ENCODE results near the gene PHLPP2.
"Not testable (repeated sequence)": the region's sequence is repeated elsewhere in the genome, so short reads cannot be mapped to it uniquely, and the experiment has no call there.

Gene PHLPP2

GRCh38 chr16:71627731-71628181 lies 96.7 kb downstream of the PHLPP2 start:
- TF ChIP-seq POLR2A (IDR thresholded peaks at IDR 0.05; ENCODE audit: low read depth, low read length): no peak
- no peak for FAIRE-seq
- DNase-seq (ENCODE audit: insufficient read length, low spot score): no peak

- no peak for FAIRE-seq
- no peak for DNase-seq (ENCODE audit: insufficient read length, low spot score)
- no peak for TF ChIP-seq POLR2A (IDR thresholded peaks at IDR 0.05; ENCODE audit: low read depth, low read length)
Measured at GRCh38 chr16:71626858-71627213, 97.7 kb downstream of the PHLPP2 start.

- no peak for FAIRE-seq
- TF ChIP-seq POLR2A (IDR thresholded peaks at IDR 0.05; ENCODE audit: low read depth, low read length): no peak
- no peak for DNase-seq (ENCODE audit: insufficient read length, low spot score)
Measured at GRCh38 chr16:71626018-71626857, 98.3 kb downstream of the PHLPP2 start, which contains the start of gene MARVELD3. MARVELD3 (plus strand) TSS chr16:71626184; CDS start chr16:71626230, 46 bp downstream.

- TF ChIP-seq POLR2A (IDR thresholded peaks at IDR 0.05; ENCODE audit: low read depth, low read length): no peak
- DNase-seq (ENCODE audit: insufficient read length, low spot score) (no peak), FAIRE-seq (no peak)
Measured at GRCh38 chr16:71625113-71625850, 99.2 kb downstream of the PHLPP2 start.

- FAIRE-seq: no peak
- no peak for TF ChIP-seq POLR2A (IDR thresholded peaks at IDR 0.05; ENCODE audit: low read depth, low read length)
Measured at GRCh38 chr16:71623597-71623996, 100.9 kb downstream of the PHLPP2 start.

GRCh38 chr16:71622088-71622487 lies 102.4 kb downstream of the PHLPP2 start:
- TF ChIP-seq POLR2A (IDR thresholded peaks at IDR 0.05; ENCODE audit: low read depth, low read length): no peak
- FAIRE-seq (no peak), DNase-seq (ENCODE audit: insufficient read length, low spot score) (no peak)

More at GRCh38 chr16:71623597-71623996, 100.9 kb downstream of the PHLPP2 start:
- no peak for DNase-seq (ENCODE audit: insufficient read length, low spot score)

GRCh38 chr16:71618429-71618828 lies 106.1 kb downstream of the PHLPP2 start:
- no peak for DNase-seq (ENCODE audit: insufficient read length, low spot score)
- FAIRE-seq: no peak
- TF ChIP-seq POLR2A (IDR thresholded peaks at IDR 0.05; ENCODE audit: low read depth, low read length): no peak

GRCh38 chr16:71614956-71615355 lies 109.5 kb downstream of the PHLPP2 start:
- FAIRE-seq; DNase-seq (ENCODE audit: insufficient read length, low spot score): not testable (repeated sequence)

GRCh38 chr16:71610936-71611871 lies 113.3 kb downstream of the PHLPP2 start:
- FAIRE-seq (no peak), DNase-seq (ENCODE audit: insufficient read length, low spot score) (peak; percentile 50)
- TF ChIP-seq POLR2A (IDR thresholded peaks at IDR 0.05; ENCODE audit: low read depth, low read length): no peak

- DNase-seq (ENCODE audit: insufficient read length, low spot score) (no peak), FAIRE-seq (no peak)
- TF ChIP-seq POLR2A (IDR thresholded peaks at IDR 0.05; ENCODE audit: low read depth, low read length): no peak
Measured at GRCh38 chr16:71610447-71610846, 114.1 kb downstream of the PHLPP2 start.

- TF ChIP-seq POLR2A (IDR thresholded peaks at IDR 0.05; ENCODE audit: low read depth, low read length): no peak
- DNase-seq (ENCODE audit: insufficient read length, low spot score): no peak
- no peak for FAIRE-seq
Measured at GRCh38 chr16:71609066-71609465, 115.4 kb downstream of the PHLPP2 start.

GRCh38 chr16:71600822-71601221 lies 123.7 kb downstream of the PHLPP2 start:
- TF ChIP-seq POLR2A (IDR thresholded peaks at IDR 0.05; ENCODE audit: low read depth, low read length): no peak
- DNase-seq (ENCODE audit: insufficient read length, low spot score): no peak
- FAIRE-seq: no peak

GRCh38 chr16:71598426-71598825 lies 126.1 kb downstream of the PHLPP2 start:
- FAIRE-seq; DNase-seq (ENCODE audit: insufficient read length, low spot score): not testable (repeated sequence)

- not testable (repeated sequence) for DNase-seq (ENCODE audit: insufficient read length, low spot score); FAIRE-seq
Measured at GRCh38 chr16:71595340-71595826, 129.1 kb downstream of the PHLPP2 start.
